ENCODE data around the gene SOD1.

DNA sequence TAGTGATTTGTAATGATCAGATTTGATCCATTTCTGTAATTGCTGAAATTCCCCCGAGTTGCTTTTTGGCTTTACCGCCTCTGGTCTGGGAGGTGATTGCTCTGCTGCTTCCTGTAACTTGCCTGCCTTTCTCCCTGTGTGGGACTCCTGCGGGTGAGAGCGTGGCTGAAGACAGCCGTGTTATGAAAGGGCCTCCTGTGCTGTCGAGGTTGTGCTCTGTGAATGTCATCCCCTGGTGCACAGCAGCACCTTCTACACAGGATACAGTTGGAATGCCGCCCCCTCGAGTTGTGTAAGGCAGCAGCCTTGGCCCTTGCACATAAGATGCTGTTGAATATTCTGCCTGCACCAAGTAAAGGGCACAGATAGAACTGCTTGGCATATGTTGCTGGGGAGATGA lies 5.9 kb downstream of the SOD1 start:
- TF ChIP-seq, protein P1, sequence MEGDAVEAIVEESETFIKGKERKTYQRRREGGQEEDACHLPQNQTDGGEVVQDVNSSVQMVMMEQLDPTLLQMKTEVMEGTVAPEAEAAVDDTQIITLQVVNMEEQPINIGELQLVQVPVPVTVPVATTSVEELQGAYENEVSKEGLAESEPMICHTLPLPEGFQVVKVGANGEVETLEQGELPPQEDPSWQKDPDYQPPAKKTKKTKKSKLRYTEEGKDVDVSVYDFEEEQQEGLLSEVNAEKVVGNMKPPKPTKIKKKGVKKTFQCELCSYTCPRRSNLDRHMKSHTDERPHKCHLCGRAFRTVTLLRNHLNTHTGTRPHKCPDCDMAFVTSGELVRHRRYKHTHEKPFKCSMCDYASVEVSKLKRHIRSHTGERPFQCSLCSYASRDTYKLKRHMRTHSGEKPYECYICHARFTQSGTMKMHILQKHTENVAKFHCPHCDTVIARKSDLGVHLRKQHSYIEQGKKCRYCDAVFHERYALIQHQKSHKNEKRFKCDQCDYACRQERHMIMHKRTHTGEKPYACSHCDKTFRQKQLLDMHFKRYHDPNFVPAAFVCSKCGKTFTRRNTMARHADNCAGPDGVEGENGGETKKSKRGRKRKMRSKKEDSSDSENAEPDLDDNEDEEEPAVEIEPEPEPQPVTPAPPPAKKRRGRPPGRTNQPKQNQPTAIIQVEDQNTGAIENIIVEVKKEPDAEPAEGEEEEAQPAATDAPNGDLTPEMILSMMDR (IDR thresholded peaks at IDR 0.05) = no peak
- TF ChIP-seq POLR2A (IDR thresholded peaks at IDR 0.05) (no peak), POLR2AphosphoS5 (IDR thresholded peaks at IDR 0.05; ENCODE audit: insufficient read depth in 1 of 2, low read depth in 1 of 2) (no peak)

Data from vagina (tissue), 2 donors.